ENCODE results near the gene MSH5. TPM values are rescaled to one million over a fixed set of nuclear protein-coding genes. Genes with fewer than 3 reads are reported as not detected.
A peak's percentile ranks its signal among the peaks of the same experiment; 100 is the strongest.

MSH5 gene
- total and polyA plus RNA-seq, 2 of the 13 experiments (the other 11 are each of a cell fraction or from before 2014, with no cell fraction given): 10.2 to 38.7 TPM

DNA sequence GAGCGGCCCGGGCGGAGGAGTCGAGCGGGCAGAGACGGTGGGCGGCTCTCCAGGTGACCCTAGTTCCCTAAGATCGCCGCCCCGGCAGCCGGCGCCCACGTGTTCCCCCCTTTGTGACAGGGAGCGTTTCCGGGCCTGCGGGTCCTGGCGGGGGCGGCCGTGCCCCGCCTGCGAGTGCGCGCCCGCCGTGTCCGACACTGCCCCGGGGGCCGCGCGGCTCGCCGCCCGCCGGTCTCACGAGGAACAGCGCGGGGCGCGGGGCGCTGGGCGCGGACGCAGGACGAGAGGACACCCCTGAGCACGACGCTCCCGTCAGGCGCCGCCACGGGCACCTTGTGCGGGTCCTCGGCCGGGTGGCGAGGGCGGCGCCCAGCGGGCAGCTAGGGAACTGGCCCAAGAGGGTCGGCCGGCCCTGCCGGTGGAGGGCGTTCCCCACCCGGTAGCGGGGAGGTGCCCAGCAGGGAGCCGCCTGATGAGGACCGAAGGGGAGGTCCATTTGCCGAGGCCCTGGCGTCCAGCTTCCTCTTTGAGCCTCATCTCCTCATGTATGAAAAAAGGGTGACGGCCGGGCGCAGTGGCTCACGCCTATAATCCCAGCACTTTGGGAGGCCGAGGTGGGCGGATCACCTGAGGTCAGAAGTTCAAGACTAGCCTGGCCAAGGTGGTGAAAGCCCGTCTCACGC, 56.0 kb downstream of the MSH5 start, which contains the start of gene VARS1 (continued):
- TF ChIP-seq ZNF382 (CRISPR knock-in tag; IDR thresholded peaks at IDR 0.05; ENCODE audit: borderline replicate concordance): no peak
- peak; percentile 34; the same call in 1 of the 2 replicates for TF ChIP-seq ZNF790 (CRISPR knock-in tag; IDR thresholded peaks at IDR 0.05; ENCODE audit: borderline replicate concordance)
- TF ChIP-seq, protein P1, sequence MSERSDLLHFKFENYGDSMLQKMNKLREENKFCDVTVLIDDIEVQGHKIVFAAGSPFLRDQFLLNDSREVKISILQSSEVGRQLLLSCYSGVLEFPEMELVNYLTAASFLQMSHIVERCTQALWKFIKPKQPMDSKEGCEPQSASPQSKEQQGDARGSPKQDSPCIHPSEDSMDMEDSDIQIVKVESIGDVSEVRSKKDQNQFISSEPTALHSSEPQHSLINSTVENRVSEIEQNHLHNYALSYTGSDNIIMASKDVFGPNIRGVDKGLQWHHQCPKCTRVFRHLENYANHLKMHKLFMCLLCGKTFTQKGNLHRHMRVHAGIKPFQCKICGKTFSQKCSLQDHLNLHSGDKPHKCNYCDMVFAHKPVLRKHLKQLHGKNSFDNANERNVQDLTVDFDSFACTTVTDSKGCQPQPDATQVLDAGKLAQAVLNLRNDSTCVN (CRISPR knock-in tag; IDR thresholded peaks at IDR 0.05; ENCODE audit: borderline replicate concordance): no peak; the same call in 1 of the 2 replicates
- TF ChIP-seq, protein P2, sequence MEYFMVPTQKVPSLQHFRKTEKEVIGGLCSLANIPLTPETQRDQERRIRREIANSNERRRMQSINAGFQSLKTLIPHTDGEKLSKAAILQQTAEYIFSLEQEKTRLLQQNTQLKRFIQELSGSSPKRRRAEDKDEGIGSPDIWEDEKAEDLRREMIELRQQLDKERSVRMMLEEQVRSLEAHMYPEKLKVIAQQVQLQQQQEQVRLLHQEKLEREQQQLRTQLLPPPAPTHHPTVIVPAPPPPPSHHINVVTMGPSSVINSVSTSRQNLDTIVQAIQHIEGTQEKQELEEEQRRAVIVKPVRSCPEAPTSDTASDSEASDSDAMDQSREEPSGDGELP (IDR thresholded peaks at IDR 0.05; ENCODE audit: borderline replicate concordance, low read depth): peak; percentile 48; the same call in 1 of the 2 replicates
- TF ChIP-seq, protein P3, sequence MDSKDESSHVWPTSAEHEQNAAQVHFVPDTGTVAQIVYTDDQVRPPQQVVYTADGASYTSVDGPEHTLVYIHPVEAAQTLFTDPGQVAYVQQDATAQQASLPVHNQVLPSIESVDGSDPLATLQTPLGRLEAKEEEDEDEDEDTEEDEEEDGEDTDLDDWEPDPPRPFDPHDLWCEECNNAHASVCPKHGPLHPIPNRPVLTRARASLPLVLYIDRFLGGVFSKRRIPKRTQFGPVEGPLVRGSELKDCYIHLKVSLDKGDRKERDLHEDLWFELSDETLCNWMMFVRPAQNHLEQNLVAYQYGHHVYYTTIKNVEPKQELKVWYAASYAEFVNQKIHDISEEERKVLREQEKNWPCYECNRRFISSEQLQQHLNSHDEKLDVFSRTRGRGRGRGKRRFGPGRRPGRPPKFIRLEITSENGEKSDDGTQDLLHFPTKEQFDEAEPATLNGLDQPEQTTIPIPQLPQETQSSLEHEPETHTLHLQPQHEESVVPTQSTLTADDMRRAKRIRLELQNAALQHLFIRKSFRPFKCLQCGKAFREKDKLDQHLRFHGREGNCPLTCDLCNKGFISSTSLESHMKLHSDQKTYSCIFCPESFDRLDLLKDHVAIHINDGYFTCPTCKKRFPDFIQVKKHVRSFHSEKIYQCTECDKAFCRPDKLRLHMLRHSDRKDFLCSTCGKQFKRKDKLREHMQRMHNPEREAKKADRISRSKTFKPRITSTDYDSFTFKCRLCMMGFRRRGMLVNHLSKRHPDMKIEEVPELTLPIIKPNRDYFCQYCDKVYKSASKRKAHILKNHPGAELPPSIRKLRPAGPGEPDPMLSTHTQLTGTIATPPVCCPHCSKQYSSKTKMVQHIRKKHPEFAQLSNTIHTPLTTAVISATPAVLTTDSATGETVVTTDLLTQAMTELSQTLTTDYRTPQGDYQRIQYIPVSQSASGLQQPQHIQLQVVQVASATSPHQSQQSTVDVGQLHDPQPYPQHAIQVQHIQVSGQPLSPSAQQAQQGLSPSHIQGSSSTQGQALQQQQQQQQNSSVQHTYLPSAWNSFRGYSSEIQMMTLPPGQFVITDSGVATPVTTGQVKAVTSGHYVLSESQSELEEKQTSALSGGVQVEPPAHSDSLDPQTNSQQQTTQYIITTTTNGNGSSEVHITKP (CRISPR knock-in tag; IDR thresholded peaks at IDR 0.05; ENCODE audit: low read depth): peak; percentile 65; the same call in 1 of the 2 replicates
- no peak for TF ChIP-seq ATRX (CRISPR knock-in tag; IDR thresholded peaks at IDR 0.05; ENCODE audit: borderline replicate concordance)
- 0 out of 2 replicates have a peak, but pooled peaks have one; percentile 34 for TF ChIP-seq ZMAT3 (CRISPR knock-in tag; conservative IDR thresholded peaks at IDR 0.05)
- TF ChIP-seq, protein P4, sequence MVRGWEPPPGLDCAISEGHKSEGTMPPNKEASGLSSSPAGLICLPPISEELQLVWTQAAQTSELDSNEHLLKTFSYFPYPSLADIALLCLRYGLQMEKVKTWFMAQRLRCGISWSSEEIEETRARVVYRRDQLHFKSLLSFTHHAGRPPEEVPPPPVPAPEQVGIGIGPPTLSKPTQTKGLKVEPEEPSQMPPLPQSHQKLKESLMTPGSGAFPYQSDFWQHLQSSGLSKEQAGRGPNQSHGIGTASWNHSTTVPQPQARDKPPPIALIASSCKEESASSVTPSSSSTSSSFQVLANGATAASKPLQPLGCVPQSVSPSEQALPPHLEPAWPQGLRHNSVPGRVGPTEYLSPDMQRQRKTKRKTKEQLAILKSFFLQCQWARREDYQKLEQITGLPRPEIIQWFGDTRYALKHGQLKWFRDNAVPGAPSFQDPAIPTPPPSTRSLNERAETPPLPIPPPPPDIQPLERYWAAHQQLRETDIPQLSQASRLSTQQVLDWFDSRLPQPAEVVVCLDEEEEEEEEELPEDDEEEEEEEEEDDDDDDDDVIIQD (CRISPR knock-in tag; IDR thresholded peaks at IDR 0.05; ENCODE audit: low read depth): peak; percentile 33; the same call in 1 of the 2 replicates
- peak; percentile 92 for TF ChIP-seq GABPB1 (CRISPR knock-in tag; IDR thresholded peaks at IDR 0.05)
- TF ChIP-seq CCAR2 (optimal IDR thresholded peaks at IDR 0.05; ENCODE audit: low read depth, low read length): no peak
- TF ChIP-seq KLF11 (CRISPR knock-in tag; IDR thresholded peaks at IDR 0.05): no peak
- TF ChIP-seq ZFAT (CRISPR knock-in tag; conservative IDR thresholded peaks at IDR 0.05): 0 out of 2 replicates have a peak, but pooled peaks have one; percentile 71
- peak; percentile 68 for TF ChIP-seq HNRNPK (IDR thresholded peaks at IDR 0.05; ENCODE audit: low read depth, low read length, poor library complexity, severe bottlenecking)
- peak; percentile 29; the same call in 1 of the 2 replicates for TF ChIP-seq RXRB (CRISPR knock-in tag; IDR thresholded peaks at IDR 0.05; ENCODE audit: borderline replicate concordance)
- no peak; the same call in 1 of the 2 replicates for TF ChIP-seq NR2F2 (IDR thresholded peaks at IDR 0.05; ENCODE audit: borderline replicate concordance, low read depth)
- no peak for TF ChIP-seq ZNF333 (CRISPR knock-in tag; IDR thresholded peaks at IDR 0.05; ENCODE audit: borderline replicate concordance)
- peak; percentile 65; the same call in 1 of the 2 replicates for TF ChIP-seq ZNF598 (CRISPR knock-in tag; IDR thresholded peaks at IDR 0.05; ENCODE audit: borderline replicate concordance)
- TF ChIP-seq CAMTA2 (CRISPR knock-in tag; IDR thresholded peaks at IDR 0.05; ENCODE audit: borderline replicate concordance): 0 out of 2 replicates have a peak, but pooled peaks have one; percentile 45

All from HepG2 (cell line).